Measurements from ENCODE around the gene TMEM39B. TPM values are rescaled to one million over a fixed set of nuclear protein-coding genes. Genes with fewer than 3 reads are reported as not detected.
"Not testable (repeated sequence)": the region's sequence is repeated elsewhere in the genome, so short reads cannot be mapped to it uniquely, and the experiment has no call there.

TMEM39B gene
- total RNA-seq, 1 donor from 2014 or later = 2.9 TPM

DNA sequence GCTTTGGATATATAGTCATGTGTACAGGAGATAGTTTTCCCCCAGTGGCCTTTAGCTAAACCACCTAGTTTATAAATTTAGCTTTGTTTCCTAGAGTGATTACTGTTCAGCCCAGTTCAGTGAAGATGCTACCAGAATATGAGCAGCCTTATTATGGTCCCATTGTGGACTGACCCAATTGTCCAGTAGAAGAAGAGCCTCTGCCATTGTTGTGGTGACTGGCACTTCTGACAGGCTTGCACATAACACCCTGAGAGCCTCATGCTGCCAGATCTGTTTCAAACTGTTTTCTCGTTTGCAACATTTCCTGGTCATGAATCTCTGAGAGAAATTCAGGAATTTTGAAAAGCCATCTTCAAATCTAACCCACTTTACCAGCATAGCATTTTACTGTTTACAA, 55.7 kb downstream of the TMEM39B start:
- DNase-seq (ENCODE audit: low read depth) (no peak), FAIRE-seq (no peak)

DNA sequence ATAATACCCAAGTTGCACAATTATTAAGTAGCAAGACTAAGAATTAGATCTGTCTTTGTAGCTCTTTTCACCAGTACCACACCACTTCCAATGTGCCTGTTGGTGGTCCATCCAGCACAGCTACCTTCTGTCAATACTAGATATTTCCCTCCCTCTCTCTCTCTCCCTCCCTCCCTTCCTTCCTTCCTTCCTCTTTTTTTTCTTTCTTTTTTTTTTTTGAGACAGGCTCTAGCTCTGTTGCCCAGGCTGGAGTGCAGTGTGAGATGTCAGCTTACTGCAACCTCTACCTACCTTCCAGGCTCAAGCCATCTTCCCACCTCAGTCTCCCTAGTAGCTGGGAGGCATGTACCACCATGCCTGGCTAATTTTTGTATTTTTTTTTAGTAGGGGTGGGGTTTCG, 56.2 kb downstream of the TMEM39B start:
- no peak for DNase-seq (ENCODE audit: low read depth)
- Histone ChIP-seq H3K27me3 (ENCODE audit: control insufficient read depth, insufficient read depth, low read length) (no peaks in the 10 kb centered on the region), H3K36me3 (ENCODE audit: control insufficient read depth, insufficient read depth, low read length) (peaks cover 1% of the 10 kb centered on the region), H3K4me3 (ENCODE audit: low read depth, low read length) (no peak overlapping the region)
- no peak for FAIRE-seq
- TF ChIP-seq, protein P1, sequence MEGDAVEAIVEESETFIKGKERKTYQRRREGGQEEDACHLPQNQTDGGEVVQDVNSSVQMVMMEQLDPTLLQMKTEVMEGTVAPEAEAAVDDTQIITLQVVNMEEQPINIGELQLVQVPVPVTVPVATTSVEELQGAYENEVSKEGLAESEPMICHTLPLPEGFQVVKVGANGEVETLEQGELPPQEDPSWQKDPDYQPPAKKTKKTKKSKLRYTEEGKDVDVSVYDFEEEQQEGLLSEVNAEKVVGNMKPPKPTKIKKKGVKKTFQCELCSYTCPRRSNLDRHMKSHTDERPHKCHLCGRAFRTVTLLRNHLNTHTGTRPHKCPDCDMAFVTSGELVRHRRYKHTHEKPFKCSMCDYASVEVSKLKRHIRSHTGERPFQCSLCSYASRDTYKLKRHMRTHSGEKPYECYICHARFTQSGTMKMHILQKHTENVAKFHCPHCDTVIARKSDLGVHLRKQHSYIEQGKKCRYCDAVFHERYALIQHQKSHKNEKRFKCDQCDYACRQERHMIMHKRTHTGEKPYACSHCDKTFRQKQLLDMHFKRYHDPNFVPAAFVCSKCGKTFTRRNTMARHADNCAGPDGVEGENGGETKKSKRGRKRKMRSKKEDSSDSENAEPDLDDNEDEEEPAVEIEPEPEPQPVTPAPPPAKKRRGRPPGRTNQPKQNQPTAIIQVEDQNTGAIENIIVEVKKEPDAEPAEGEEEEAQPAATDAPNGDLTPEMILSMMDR (IDR thresholded peaks at IDR 0.05; ENCODE audit: insufficient read depth, low read length, severe bottlenecking) = no peak

More for the DNA sequence above, 55.7 kb downstream of the TMEM39B start:
- Histone ChIP-seq H3K4me3 (ENCODE audit: low read depth, low read length) (no peak overlapping the region), H3K36me3 (ENCODE audit: control insufficient read depth, insufficient read depth, low read length) (peaks cover 1% of the 10 kb centered on the region), H3K27me3 (ENCODE audit: control insufficient read depth, insufficient read depth, low read length) (no peaks in the 10 kb centered on the region)
- TF ChIP-seq, protein P1 (IDR thresholded peaks at IDR 0.05; ENCODE audit: insufficient read depth, low read length, severe bottlenecking) = no peak

DNA sequence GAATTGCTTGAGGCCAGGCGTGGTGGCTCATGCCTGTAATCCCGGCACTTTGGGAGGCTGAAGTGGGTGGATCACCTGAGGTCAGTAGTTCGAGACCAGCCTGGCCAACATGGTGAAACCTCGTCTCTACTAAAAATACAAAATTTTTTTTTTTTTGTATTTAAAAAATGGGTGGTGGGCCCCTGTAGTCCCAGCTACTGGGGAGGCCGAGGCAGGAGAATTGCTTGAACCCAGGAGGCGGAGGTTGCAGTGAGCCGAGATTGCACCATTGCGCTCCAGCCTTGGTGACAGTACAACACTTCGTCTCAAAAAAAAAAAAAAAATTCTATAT, 61.2 kb downstream of the TMEM39B start:
- not testable (repeated sequence) for H3K36me3 ChIP-seq (ENCODE audit: control insufficient read depth, insufficient read depth, low read length); DNase-seq (ENCODE audit: low read depth); H3K27me3 ChIP-seq (ENCODE audit: control insufficient read depth, insufficient read depth, low read length); FAIRE-seq; H3K4me3 ChIP-seq (ENCODE audit: low read depth, low read length)

DNA sequence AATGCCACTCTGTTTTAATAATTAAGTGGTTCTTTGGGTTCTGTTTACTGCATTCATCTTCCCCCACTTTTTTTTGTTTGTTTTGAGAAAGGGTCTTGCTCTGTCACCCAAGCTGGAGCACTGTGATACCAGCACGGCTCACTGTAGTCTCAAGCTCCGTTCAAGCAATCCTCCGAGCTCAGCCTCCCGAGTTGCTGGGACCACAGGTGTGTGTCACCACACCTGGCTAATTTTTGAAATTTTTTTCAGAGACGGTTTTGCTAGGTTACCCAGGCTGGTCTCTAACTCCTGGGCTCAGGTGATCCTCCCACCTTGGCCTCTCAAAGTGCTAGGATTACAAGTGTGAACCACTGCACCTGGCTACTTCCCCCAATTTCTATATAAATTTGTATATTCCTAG, 64.4 kb downstream of the TMEM39B start:
- H3K27me3 ChIP-seq (ENCODE audit: control insufficient read depth, insufficient read depth, low read length) = no peaks in the 10 kb centered on the region
- H3K36me3 ChIP-seq (ENCODE audit: control insufficient read depth, insufficient read depth, low read length) = no peaks in the 10 kb centered on the region
- no peak for FAIRE-seq
- TF ChIP-seq, protein P1 (IDR thresholded peaks at IDR 0.05; ENCODE audit: insufficient read depth, low read length, severe bottlenecking) = no peak
- H3K4me3 ChIP-seq (ENCODE audit: low read depth, low read length) = no peak overlapping the region
- no peak for DNase-seq (ENCODE audit: low read depth)

DNA sequence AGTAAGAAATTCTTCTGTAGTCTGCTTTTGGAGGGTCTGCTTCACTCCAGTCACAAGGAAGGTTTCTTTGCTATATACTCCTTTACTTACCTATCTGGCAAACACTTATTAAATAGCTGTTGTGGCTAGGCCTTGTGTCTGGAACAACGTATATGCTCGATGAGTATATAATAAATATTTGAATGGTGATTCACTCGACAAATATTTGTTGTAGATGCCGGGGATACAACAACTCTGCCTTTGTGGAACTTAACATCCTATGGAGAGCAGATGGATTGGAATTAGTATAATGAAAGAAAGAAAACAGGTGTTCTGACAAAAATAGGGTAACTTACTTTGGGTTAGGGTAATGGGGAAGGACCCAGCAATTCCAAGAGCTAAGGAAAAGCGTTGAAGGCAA, 66.2 kb downstream of the TMEM39B start:
- TF ChIP-seq, protein P1 (IDR thresholded peaks at IDR 0.05; ENCODE audit: insufficient read depth, low read length, severe bottlenecking) = no peak
- peak; percentile 80 for DNase-seq (ENCODE audit: low read depth)
- FAIRE-seq = no peak
- no peaks in the 10 kb centered on the region for H3K36me3 ChIP-seq (ENCODE audit: control insufficient read depth, insufficient read depth, low read length)
- H3K27me3 ChIP-seq (ENCODE audit: control insufficient read depth, insufficient read depth, low read length) = no peaks in the 10 kb centered on the region
- H3K4me3 ChIP-seq (ENCODE audit: low read depth, low read length) = no peak overlapping the region

DNA sequence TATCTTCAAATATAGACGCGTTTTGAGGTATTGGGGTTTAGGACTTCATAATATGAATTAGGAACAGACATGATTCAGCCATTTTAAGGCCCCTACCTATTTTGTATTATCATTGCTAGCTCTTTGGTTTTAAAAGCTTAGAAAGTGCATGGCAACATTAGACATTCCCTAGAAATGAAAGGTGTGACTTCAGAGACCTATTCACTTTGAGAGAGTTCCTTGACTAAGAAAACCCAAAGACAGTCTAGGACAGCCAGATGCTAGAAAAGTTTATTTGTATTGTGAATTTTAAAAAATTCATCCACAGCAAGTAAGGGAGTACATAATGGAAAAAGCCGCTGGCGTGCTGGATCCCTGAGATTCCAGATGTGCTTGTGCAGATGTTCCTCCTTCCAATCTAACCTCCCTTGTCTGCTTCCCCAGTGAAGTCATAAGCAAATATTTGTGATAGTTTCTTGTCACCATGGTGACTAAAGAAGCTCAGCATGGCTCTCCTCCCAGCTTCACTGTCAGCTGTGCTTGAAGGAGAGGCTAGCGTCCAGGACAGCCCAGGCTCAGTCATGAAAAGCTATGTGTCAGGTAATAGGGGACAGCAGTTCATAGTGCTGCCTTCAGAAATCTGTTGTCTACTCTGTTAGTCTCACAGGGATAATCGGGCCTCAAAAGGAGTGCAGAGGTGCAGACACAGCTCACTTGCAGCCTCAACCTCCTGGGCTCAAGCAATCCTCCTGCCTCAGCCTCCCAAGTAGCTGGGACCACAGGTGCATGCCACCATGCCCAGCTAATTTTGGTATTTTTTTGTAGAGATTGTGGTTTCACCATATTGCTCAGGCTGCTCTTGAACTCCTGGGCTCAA, 69.9 kb downstream of the TMEM39B start:
- Histone ChIP-seq H3K4me3 (ENCODE audit: low read depth, low read length) (no peak overlapping the region), H3K27me3 (ENCODE audit: control insufficient read depth, insufficient read depth, low read length) (no peaks in the 10 kb centered on the region), H3K36me3 (ENCODE audit: control insufficient read depth, insufficient read depth, low read length) (peaks cover 1% of the 10 kb centered on the region)
- FAIRE-seq (no peak), DNase-seq (ENCODE audit: low read depth) (peak; percentile 61)
- TF ChIP-seq, protein P1 (IDR thresholded peaks at IDR 0.05; ENCODE audit: insufficient read depth, low read length, severe bottlenecking) = no peak

GRCh38 chr1:32143302-32143695, 70.6 kb downstream of the TMEM39B start:
- DNase-seq (ENCODE audit: low read depth); H3K36me3 ChIP-seq (ENCODE audit: control insufficient read depth, insufficient read depth, low read length); H3K4me3 ChIP-seq (ENCODE audit: low read depth, low read length); H3K27me3 ChIP-seq (ENCODE audit: control insufficient read depth, insufficient read depth, low read length); FAIRE-seq: not testable (repeated sequence)
